ENCODE data around the gene XRRA1. TPM values are rescaled to one million over a fixed set of nuclear protein-coding genes. Genes with fewer than 3 reads are reported as not detected.
A peak's percentile ranks its signal among the peaks of the same experiment; 100 is the strongest.
"Not testable (repeated sequence)": the region's sequence is repeated elsewhere in the genome, so short reads cannot be mapped to it uniquely, and the experiment has no call there.

XRRA1 gene
- total RNA-seq, 1 donor = 9.8 TPM

GRCh38 chr11:74826901-74827300 lies 122.0 kb downstream of the XRRA1 start:
- Histone ChIP-seq H3K79me2 (ENCODE audit: insufficient read depth, low read length) (peaks cover 24% of the 10 kb centered on the region), H2AFZ (ENCODE audit: low read length) (no peak overlapping the region), H3K27me3 (ENCODE audit: insufficient read depth, low read length) (no peaks in the 10 kb centered on the region), H3K4me3 (ENCODE audit: insufficient read depth, low read length) (no peak overlapping the region), H3K36me3 (ENCODE audit: insufficient read depth, low read length) (peaks cover 5% of the 10 kb centered on the region), H4K20me1 (ENCODE audit: insufficient read depth, low read length) (no peaks in the 10 kb centered on the region), H3K9me3 (ENCODE audit: low read depth, low read length) (peaks cover 4% of the 10 kb centered on the region), H3K27ac (ENCODE audit: low read depth, low read length) (no peak overlapping the region), H3K4me1 (ENCODE audit: insufficient read depth, low read length) (peaks cover 7% of the 10 kb centered on the region), H3K4me2 (ENCODE audit: insufficient read depth, low read length) (no peak overlapping the region)
- DNase-seq (ENCODE audit: insufficient read length, low spot score, missing footprints) = no peak
- TF ChIP-seq CTCF (IDR thresholded peaks at IDR 0.05; ENCODE audit: extremely low read depth, low read depth, low read length) = no peak

GRCh38 chr11:74825596-74825995 lies 123.3 kb downstream of the XRRA1 start:
- H4K20me1 ChIP-seq (ENCODE audit: insufficient read depth, low read length); H3K27ac ChIP-seq (ENCODE audit: low read depth, low read length); DNase-seq (ENCODE audit: insufficient read length, low spot score, missing footprints); H3K4me2 ChIP-seq (ENCODE audit: insufficient read depth, low read length); H3K9me3 ChIP-seq (ENCODE audit: low read depth, low read length); H2AFZ ChIP-seq (ENCODE audit: low read length); H3K27me3 ChIP-seq (ENCODE audit: insufficient read depth, low read length); H3K4me3 ChIP-seq (ENCODE audit: insufficient read depth, low read length); H3K36me3 ChIP-seq (ENCODE audit: insufficient read depth, low read length): not testable (repeated sequence)
- Histone ChIP-seq H3K79me2 (ENCODE audit: insufficient read depth, low read length) (peaks cover 24% of the 10 kb centered on the region), H3K4me1 (ENCODE audit: insufficient read depth, low read length) (peaks cover 13% of the 10 kb centered on the region)

GRCh38 chr11:74824285-74824982 lies 124.5 kb downstream of the XRRA1 start:
- Histone ChIP-seq H3K4me3 (ENCODE audit: insufficient read depth, low read length) (no peak overlapping the region), H3K27me3 (ENCODE audit: insufficient read depth, low read length) (no peaks in the 10 kb centered on the region), H3K27ac (ENCODE audit: low read depth, low read length) (no peak overlapping the region), H3K4me1 (ENCODE audit: insufficient read depth, low read length) (peaks cover 25% of the 10 kb centered on the region), H3K79me2 (ENCODE audit: insufficient read depth, low read length) (peaks cover 24% of the 10 kb centered on the region), H3K36me3 (ENCODE audit: insufficient read depth, low read length) (peaks cover 5% of the 10 kb centered on the region), H3K4me2 (ENCODE audit: insufficient read depth, low read length) (no peak overlapping the region), H3K9me3 (ENCODE audit: low read depth, low read length) (peaks cover 4% of the 10 kb centered on the region), H2AFZ (ENCODE audit: low read length) (no peak overlapping the region), H4K20me1 (ENCODE audit: insufficient read depth, low read length) (no peaks in the 10 kb centered on the region)
- TF ChIP-seq CTCF (IDR thresholded peaks at IDR 0.05; ENCODE audit: extremely low read depth, low read depth, low read length) = no peak
- DNase-seq (ENCODE audit: insufficient read length, low spot score, missing footprints) = no peak

GRCh38 chr11:74822170-74822569 lies 126.7 kb downstream of the XRRA1 start:
- H3K4me2 ChIP-seq (ENCODE audit: insufficient read depth, low read length) = peak overlapping the region; percentile 14

More at GRCh38 chr11:74822170-74822569, 126.7 kb downstream of the XRRA1 start:
- Histone ChIP-seq H3K36me3 (ENCODE audit: insufficient read depth, low read length) (peaks cover 5% of the 10 kb centered on the region), H3K27ac (ENCODE audit: low read depth, low read length) (peak overlapping the region; percentile 45), H3K4me1 (ENCODE audit: insufficient read depth, low read length) (peaks cover 28% of the 10 kb centered on the region), H4K20me1 (ENCODE audit: insufficient read depth, low read length) (no peaks in the 10 kb centered on the region), H2AFZ (ENCODE audit: low read length) (no peak overlapping the region), H3K9me3 (ENCODE audit: low read depth, low read length) (peaks cover 4% of the 10 kb centered on the region), H3K27me3 (ENCODE audit: insufficient read depth, low read length) (no peaks in the 10 kb centered on the region), H3K79me2 (ENCODE audit: insufficient read depth, low read length) (peaks cover 23% of the 10 kb centered on the region), H3K4me3 (ENCODE audit: insufficient read depth, low read length) (no peak overlapping the region)
- DNase-seq (ENCODE audit: insufficient read length, low spot score, missing footprints) = no peak
- TF ChIP-seq CTCF (IDR thresholded peaks at IDR 0.05; ENCODE audit: extremely low read depth, low read depth, low read length) = no peak
